HG03139 (cell line): Measurements from ENCODE around the gene BEST2.

ENCODE experiments used
- ATAC-seq: cut with Tn5 transposase; IDR thresholded peaks from one replicate; pipeline ENCODE4 v1.9.1; 2021; ENCODE audit not compliant: unreplicated experiment

The BEST2 gene

GRCh38 chr19:12785431-12786031, 33.9 kb downstream of the BEST2 start:
- no peak for ATAC-seq

- ATAC-seq, result no peak
Observed at GRCh38 chr19:12786141-12786870, 34.7 kb downstream of the BEST2 start.

DNA sequence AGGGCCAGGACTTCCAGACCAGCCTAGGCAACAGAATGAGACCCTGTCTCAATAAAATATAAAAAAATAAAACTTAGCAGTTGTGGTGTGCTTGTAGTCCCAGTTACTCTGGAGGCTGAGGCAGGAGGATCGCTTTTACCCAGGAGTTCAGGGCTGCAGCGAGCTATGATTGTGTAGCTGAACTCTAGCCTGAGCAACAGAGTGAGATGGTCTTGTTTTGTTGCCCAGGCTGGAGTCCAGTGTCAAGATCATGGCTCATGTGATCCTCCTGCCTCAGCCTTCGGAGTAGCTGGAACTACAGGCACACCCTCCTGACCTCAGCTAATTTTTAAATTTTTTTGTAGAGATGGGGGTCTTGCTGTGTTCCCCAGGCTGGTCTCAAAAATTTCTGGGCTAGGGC, 35.4 kb downstream of the BEST2 start:
- no peak for ATAC-seq

DNA sequence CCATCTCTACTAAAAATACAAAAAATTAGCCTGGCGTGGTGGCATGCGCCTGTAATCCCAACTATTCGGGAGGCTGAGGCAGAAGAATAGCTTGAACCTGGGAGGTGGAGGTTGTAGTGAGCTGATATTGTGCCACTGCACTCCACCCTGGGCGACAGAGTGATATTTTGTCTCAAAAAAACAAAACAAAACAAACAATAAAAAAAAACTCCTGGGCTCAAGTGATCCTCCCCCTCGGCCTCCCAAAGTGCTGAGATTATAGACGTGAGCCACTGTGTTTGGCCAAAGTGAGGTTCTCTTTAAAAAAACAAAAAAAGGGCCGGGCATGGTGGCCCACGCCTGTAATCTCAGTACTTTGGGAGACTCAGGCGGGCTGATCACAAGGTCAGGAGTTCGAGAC, 35.9 kb downstream of the BEST2 start:
- ATAC-seq, result no peak

DNA sequence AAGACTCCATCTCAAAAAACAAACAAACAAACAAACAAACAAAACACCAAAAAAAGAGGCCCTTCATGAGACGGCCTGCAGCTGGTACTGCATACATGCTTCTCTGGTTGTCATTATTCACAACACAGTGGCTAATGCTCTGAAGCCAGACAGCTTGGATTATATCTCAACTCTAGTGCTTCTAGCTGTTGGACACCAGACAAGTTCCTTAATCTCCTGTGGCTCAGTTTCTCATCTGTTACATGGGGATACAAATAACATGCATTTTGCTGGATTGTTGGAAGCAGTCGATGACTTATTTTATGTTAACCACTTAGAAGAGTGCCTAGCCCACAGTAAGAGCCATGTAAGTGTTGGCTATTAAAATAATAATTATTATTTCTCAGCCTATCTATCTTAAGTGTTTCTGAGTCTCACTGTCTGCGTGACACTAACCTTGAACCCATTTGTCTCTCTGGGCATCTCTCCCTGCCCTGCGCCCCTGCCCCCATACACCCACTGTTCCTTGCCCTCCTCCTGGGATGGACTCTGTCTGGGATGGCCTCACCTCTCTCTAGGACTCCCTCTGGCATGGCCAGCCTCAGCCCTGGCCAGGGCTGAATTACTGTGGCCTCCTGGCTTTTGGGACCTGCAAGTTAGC, 36.6 kb downstream of the BEST2 start:
- ATAC-seq, result no peak

DNA sequence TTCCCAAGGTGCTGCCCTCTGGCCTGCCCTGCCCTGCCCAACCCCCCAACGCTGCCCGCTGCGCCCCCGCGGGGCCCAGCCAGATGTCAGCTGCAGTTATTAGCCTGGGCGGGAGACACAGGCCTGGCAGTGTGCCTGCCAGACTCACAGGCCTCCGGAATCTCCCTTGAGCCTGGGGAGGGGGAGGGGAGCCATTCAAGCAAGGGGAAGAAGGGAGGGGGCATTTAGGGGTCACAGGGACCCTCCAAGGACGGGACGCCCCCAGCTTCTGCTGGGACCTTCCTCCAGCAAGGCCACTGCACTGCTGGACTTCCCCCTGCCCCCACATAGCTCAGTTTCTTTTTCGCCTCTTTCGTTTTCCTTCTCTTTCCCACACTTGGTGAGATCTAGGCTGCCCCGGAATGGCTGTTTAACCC, 37.1 kb downstream of the BEST2 start:
- no peak for ATAC-seq

DNA sequence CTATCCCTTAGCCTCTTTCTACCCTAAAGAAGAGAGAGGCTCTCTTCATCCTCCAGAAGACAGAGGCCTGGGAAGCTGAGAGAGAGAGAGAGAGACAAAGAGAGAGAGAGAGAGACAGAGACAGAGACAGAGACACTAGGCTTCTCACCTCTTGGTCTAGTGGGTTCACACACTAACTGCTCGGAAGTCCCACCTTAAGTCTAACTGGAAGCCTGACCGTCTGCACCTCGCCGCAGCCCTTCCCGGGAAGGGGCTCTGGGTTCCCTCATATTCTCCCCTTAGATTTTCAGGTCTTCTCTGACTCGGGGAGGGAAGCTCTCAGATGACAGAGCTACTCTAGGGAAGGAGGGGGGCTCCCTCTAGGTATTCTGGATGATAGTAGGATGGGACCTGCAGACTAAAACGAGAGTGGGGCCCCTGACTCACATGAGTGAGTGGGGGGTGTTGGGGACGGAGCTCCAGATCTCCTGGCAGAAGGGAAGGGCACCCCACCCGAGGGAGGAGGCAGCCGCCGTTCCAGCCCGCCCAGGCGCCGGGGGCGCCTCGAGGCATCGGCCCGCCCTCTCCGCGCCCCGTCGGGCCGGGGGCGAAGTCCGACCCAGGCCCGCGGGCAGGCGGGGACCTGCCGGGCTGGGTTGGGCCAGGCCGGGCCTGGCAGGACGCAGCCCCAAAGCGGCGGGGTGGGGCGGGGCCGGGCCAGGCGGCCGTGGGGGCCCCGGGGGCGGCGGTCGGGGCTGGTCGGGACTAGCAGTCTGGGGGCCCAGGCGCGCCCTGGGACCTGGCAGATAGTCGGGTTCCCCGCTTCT, 37.7 kb downstream of the BEST2 start:
- no peak for ATAC-seq

DNA sequence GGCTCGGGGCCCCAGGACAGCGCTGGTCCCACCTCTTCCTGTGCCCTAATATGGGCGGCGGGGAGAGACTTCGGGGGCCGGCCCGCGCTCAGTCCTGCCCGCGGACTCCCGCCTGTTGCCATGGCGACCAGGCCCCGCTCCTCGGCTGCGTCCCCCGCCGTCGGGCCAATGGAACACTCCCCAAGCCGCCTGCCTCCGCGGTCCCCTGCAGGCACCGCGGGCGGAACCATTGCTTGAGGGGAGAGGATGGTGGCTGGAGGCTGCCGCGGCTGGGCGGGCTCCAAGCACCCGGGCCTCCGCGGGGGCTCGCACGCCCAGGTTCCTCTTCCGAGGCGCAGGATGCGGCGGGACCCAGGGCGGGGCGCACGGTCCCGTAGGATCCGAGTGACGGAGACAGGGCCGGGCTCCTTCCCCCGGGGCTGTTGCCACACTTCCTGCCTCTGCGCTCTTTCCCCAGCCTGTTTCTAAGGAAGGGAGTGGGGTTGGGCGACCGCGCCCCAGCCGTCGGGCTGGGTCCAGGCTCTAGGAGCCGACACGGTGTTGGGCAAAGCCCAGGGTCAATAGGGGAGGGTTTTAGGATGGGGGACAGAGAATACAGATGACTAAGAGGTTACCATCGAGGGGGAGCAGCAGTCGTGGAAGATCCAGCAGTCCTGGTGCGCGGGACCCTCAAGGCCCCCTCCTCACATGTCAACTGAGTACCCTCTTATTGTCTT, 38.5 kb downstream of the BEST2 start:
- ATAC-seq, result peak; percentile 29

GRCh38 chr19:12790628-12791344, 39.2 kb downstream of the BEST2 start:
- ATAC-seq, result no peak

DNA sequence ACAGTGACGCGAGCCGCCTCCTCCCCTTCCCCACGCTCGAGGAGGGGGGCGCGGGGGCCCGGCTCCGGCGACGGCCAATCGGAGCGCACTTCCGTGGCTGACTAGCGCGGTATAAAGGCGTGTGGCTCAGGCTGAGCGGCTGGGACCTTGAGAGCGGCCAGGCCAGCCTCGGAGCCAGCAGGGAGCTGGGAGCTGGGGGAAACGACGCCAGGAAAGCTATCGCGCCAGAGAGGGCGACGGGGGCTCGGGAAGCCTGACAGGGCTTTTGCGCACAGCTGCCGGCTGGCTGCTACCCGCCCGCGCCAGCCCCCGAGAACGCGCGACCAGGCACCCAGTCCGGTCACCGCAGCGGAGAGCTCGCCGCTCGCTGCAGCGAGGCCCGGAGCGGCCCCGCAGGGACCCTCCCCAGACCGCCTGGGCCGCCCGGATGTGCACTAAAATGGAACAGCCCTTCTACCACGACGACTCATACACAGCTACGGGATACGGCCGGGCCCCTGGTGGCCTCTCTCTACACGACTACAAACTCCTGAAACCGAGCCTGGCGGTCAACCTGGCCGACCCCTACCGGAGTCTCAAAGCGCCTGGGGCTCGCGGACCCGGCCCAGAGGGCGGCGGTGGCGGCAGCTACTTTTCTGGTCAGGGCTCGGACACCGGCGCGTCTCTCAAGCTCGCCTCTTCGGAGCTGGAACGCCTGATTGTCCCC, 39.9 kb downstream of the BEST2 start, which contains the start of gene JUNB:
Gene JUNB (plus strand): TSS at position 142 of the 706 bp plus-strand sequence. CDS start 286 bp downstream, at position 428.
- peak; percentile 31 for ATAC-seq

- ATAC-seq, result no peak
Observed at GRCh38 chr19:12792051-12792852, 40.7 kb downstream of the BEST2 start.

DNA sequence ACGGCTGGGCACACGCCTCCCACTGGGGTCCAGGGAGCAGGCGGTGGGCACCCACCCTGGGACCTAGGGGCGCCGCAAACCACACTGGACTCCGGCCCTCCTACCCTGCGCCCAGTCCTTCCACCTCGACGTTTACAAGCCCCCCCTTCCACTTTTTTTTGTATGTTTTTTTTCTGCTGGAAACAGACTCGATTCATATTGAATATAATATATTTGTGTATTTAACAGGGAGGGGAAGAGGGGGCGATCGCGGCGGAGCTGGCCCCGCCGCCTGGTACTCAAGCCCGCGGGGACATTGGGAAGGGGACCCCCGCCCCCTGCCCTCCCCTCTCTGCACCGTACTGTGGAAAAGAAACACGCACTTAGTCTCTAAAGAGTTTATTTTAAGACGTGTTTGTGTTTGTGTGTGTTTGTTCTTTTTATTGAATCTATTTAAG, 41.3 kb downstream of the BEST2 start:
- ATAC-seq, result no peak

DNA sequence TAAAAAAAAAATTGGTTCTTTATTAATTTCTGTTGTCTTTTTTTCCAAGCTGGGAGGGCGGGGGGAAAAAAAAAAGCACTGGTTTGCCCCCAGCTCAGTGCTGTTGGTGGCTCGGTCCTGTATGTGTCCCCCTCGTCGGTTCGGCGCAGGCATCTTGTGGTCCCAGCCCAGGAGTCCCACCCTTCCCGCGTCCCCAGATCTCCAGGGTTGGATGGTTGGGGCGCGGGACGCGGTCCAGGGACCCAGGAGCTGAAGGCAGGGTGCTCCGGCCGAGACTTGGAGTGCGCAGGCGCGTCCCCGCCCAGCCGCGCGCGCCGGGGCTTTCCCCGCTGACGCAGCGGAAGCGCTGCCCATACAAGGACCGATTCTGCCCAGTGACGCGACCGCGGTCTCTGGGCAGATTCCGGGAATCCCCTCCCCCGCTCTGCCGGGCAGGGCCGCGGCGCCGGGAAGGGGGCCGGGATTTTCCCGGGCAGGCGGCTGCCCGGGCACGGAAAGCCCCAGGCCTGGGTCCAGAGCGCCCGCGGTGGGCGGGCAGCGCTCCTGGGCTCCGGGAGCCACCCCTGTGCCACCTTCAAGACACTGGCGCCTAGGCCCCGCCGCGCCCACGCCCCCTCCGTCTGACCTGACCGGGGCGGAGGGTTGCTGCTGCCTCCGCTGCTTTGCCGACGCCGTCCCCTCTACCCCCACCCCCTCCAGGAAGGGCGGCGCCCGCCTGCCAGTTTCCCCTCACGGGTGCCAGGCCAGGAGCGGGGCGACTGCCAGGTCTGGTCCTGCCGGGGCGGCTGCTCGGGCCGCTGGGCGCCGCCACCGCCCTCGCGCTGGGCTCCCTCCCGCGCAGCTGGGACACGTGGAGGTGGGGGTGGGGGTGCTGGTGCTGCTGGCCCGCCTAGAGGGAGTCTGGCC, 42.0 kb downstream of the BEST2 start:
- ATAC-seq, result no peak

- ATAC-seq, result no peak
Observed at GRCh38 chr19:12794196-12794941, 42.8 kb downstream of the BEST2 start.

GRCh38 chr19:12794971-12795381, 43.4 kb downstream of the BEST2 start:
- no peak for ATAC-seq

DNA sequence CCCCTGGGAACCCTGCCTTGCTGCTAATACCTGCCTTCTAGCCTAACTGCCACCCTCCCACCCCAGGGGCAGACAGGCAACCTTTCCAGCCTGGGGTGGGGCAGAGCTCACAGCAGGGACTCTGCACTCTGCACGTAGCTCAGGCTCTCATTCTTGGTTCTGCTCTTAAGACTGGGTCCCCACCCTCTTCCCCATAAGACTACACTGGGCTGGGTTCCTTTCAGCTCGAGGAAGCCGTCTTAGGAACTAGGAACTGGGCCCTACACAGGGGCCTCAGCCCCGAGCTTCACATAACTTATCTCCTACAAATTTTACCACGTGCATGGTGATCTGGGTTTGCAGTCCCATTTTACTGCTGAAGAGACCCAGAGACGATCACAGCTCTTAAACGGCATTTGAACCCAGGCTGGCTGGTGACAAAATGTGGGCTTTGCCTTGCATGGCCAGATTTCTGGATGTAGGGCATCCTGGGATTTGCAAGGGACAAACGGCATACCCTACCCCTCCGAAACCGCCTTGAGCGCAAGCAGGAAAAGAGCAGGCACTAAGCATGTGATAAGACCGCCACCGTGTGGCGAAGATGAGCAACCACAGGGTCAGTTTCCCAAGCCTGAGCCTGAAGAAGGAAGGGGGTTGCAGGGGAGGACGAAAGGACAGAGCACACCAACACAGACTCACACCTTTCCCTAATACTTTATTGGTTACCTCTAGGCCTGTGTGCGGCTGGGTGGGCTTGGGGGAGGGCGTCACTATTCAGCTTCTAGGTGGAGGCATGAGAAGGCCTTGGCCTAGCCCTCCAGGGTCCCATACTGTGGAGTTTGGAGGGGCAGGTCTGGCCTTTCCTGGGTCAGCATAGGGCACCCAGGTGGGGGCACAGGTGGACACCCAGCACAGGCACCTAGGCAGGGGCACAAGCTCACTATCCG, 44.8 kb downstream of the BEST2 start:
- ATAC-seq, result no peak
